ENCODE data around the gene DDO.

Gene DDO

DNA sequence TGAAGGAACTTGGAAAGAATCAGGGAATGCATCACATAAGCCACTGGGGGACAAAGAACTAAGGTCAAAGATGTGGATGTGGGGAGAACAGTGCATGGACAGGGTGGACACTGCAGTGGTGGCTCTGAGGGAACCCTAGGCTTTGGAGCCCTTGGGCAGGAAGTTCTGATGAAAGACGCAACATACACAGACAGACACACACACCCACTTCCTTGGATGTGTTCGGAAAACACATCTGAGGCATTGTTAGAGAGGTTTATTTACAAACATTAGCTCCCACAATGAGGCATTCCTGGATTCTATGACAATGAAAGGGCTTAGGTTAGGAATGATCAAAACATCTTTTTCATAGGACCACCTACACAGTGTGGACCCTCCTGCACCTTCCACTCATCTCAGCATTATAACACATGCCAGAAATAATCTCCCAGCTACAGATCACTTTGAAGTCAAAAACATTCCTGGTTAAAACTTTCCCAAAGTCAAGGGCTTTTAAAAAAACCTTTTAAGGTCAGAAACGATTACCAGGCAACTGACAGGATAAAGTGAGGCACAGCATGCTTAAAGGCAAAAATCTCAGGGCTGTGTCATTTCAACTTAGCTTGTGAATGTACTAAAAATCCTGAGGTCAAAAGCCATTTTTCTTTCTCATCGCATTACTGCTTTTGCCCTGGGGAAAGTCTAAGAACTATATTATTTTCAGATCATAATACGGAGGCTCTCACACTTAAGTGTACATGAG, 50.8 kb downstream of the DDO start:
- H3K4me3 ChIP-seq (ENCODE audit: low read depth, low read length): no peak overlapping the region
- no peak for DNase-seq (ENCODE audit: low read depth)
- TF ChIP-seq, protein P1, sequence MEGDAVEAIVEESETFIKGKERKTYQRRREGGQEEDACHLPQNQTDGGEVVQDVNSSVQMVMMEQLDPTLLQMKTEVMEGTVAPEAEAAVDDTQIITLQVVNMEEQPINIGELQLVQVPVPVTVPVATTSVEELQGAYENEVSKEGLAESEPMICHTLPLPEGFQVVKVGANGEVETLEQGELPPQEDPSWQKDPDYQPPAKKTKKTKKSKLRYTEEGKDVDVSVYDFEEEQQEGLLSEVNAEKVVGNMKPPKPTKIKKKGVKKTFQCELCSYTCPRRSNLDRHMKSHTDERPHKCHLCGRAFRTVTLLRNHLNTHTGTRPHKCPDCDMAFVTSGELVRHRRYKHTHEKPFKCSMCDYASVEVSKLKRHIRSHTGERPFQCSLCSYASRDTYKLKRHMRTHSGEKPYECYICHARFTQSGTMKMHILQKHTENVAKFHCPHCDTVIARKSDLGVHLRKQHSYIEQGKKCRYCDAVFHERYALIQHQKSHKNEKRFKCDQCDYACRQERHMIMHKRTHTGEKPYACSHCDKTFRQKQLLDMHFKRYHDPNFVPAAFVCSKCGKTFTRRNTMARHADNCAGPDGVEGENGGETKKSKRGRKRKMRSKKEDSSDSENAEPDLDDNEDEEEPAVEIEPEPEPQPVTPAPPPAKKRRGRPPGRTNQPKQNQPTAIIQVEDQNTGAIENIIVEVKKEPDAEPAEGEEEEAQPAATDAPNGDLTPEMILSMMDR (IDR thresholded peaks at IDR 0.05; ENCODE audit: insufficient read depth, low read depth, low read length, missing control alignments): no peak

DNA sequence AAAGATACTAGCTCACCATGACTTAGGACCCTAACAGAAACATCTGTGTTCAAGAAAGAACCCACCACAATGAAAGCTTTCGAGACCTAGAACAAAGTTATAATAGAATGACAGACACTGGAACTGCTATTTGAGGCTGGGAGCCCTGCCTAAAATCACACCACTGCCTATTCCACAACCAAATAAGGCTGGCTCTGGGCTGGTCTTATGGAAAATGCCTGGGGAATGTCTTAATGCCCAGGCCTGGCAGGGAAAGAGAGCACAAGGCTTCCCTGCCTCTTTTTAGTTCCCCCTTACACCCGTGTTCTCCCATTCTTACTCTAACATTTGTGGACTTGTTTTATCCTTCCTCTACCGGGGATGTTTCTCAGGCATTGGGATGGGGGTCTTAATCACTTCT, 51.6 kb downstream of the DDO start:
- H3K4me3 ChIP-seq (ENCODE audit: low read depth, low read length): no peak overlapping the region
- no peak for DNase-seq (ENCODE audit: low read depth)
- TF ChIP-seq, protein P1 (IDR thresholded peaks at IDR 0.05; ENCODE audit: insufficient read depth, low read depth, low read length, missing control alignments): no peak

DNA sequence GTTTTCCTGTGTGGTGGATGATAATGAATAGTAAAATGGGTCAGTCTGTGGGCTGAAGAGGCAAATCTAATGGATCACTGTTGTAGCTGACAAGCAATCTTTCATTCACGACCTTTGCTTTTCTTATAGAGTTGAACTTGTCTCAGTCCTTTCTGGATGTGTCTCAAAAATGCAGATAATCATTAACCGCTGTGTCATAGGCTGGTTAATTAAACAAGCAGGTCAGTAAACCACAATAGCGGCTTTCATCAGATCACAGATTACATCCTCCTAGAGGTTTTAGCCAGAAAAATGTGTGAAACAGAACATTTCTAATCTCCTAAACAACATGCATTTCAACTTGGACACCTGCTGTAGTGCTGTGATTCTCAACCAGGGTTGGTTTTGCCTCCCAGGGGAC, 54.7 kb downstream of the DDO start:
- TF ChIP-seq, protein P1 (IDR thresholded peaks at IDR 0.05; ENCODE audit: insufficient read depth, low read depth, low read length, missing control alignments): no peak
- DNase-seq (ENCODE audit: low read depth): no peak
- no peak overlapping the region for H3K4me3 ChIP-seq (ENCODE audit: low read depth, low read length)

DNA sequence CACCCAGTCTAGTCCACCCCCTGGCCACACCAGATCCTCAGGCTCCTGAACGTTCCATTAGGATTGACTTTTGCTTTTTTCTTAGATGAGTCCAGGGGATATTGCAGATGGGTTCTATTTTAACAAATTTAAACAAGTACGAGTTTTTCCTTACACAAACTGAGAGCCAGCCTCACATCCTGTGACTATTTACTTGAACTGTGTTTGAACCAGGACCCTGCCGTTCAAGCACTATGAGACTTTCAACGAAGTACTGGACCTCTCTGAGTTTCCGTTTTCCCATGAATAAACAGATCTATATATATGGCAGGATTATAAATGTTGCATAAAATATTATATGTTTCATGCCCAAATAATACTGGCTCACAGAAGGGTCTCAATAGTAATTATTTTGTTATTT, 55.8 kb downstream of the DDO start:
- DNase-seq (ENCODE audit: low read depth): no peak
- TF ChIP-seq, protein P1 (IDR thresholded peaks at IDR 0.05; ENCODE audit: insufficient read depth, low read depth, low read length, missing control alignments): no peak
- no peak overlapping the region for H3K4me3 ChIP-seq (ENCODE audit: low read depth, low read length)

DNA sequence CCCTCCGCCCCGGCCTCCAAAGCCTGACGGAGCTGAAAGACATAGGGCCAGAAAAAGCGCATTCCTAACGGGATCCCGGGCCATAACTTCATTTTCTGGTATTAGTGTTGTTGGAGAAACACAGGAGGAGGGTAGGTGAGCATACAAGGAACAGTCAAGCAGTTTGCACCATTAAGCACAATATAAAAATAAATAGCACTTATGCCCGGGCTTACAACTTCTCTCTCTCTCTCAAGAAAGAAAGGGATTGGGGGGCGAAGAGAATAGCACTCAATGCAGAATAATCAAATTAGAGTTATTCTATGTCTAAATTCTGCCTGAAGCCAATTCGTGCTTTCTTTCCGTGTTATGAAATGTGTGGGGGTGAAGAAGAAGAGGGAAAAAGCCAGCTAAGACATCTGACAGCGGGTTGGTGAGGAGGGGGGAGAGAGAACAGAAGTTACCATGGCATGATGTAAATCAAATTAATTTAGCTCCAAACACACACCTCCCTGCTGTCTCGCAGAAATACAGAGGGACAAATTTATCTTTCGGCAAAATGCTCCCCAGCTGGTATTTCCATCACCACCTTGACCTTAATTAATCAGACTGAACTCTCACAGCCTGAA, 56.7 kb downstream of the DDO start:
- H3K4me3 ChIP-seq (ENCODE audit: low read depth, low read length): no peak overlapping the region
- TF ChIP-seq, protein P1 (IDR thresholded peaks at IDR 0.05; ENCODE audit: insufficient read depth, low read depth, low read length, missing control alignments): no peak
- DNase-seq (ENCODE audit: low read depth): no peak

DNA sequence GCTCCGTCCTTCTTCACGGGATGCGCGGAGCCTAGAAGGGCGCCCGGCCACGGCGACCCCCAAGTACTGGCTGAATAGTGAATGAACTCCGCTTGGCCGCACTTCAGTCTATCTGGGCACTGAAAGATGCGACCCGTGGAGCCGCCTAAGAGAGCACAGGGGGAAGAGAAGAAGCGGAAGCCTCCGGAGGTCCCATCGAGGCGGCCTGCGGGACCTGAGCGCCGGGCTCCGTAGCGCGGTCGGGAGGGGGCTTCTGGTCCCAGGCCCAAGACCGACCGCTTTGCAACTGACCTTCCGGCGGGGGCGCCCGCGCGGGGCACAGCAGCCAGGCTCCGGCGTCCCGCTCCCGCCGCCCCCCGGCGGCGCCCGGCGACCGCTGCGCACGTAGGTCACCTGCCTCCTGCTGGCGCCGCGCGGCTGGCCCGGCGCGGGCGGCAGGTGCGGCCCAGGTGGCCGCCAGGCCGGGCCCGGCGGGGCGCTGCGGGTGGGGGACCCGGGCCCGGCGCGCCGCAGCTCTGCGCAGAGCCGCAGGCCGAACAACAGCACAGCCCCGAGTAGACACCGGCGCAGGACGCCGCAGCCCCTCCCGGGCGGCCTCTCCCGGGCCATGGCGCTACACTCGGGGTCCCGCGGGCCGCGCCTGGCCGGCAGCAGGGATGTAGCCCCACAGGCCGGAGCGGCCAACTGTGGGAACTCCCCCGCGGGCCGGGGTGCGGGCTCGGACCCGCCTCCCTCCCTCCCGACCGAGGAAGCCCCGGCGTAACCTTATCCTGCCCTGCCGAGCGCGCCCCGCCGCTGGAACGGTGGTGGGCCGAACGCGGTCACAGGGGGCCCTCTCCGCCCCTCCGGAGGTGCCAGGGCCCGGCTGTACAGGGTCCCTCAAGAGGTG, 57.5 kb downstream of the DDO start, which contains the start of gene METTL24:
TSS of gene METTL24 (minus strand) at position 686 of the 889 bp plus-strand sequence. CDS start at position 609, 77 bp downstream.
- H3K4me3 ChIP-seq (ENCODE audit: low read depth, low read length): no peak within 1 kb of the TSS
- TF ChIP-seq, protein P1 (IDR thresholded peaks at IDR 0.05; ENCODE audit: insufficient read depth, low read depth, low read length, missing control alignments): no peak
- DNase-seq (ENCODE audit: low read depth): no peak
